ENCODE measurements around the gene ROBO4. TPM values are rescaled to one million over a fixed set of nuclear protein-coding genes. Genes with fewer than 3 reads are reported as not detected.

Gene ROBO4
- total and polyA plus RNA-seq, 9 of the 15 experiments (the other 6 are each of a cell fraction or from before 2014, with no cell fraction given) = not detected

DNA sequence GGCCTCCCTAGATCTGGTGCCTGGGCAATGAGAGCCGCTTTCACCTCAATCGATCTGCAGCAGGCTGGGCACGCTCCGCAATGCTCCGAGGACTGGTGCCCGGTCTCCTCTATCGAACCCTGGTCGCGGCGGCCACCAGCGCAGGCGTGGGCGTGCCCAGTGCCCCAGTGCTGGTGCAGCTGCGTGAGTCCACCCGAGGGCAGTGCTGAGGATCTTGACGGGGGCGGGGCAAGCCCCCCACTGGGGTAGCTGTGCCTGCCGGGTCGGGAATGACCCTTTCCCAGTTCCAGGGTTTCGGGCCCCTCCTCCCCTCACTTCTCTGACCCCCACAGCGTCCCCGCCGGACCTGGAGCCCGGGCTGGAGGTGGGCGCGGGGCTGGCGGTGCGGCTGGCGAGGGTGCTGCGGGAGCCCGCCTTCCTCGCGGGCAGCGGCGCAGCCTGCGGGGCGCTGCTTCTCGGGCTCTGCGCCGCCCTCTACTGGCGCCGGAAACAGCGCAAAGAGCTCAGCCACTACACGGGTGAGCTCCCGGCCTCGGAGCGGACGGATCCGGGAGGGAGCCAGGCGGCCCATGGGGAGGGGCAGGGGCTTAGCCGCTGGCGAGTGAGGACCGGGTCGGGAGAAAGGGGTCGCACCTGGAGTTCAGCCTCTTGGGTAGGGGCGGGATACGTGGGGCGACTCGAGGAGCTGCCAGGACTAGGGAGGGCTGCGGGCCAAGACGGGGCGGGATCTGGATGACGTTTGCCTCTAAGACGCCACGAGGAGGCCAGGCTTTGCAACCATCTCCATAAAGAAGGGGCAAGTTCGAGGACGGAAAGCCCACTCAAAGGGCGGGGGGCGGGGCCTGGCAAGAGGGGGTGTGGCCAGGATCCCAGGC lies 21.5 kb downstream of the ROBO4 start (continued):
- TF ChIP-seq, protein P1, sequence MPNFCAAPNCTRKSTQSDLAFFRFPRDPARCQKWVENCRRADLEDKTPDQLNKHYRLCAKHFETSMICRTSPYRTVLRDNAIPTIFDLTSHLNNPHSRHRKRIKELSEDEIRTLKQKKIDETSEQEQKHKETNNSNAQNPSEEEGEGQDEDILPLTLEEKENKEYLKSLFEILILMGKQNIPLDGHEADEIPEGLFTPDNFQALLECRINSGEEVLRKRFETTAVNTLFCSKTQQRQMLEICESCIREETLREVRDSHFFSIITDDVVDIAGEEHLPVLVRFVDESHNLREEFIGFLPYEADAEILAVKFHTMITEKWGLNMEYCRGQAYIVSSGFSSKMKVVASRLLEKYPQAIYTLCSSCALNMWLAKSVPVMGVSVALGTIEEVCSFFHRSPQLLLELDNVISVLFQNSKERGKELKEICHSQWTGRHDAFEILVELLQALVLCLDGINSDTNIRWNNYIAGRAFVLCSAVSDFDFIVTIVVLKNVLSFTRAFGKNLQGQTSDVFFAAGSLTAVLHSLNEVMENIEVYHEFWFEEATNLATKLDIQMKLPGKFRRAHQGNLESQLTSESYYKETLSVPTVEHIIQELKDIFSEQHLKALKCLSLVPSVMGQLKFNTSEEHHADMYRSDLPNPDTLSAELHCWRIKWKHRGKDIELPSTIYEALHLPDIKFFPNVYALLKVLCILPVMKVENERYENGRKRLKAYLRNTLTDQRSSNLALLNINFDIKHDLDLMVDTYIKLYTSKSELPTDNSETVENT (CRISPR knock-in tag; IDR thresholded peaks at IDR 0.05) = no peak
- TF ChIP-seq SMAD3 (CRISPR knock-in tag; conservative IDR thresholded peaks at IDR 0.05) (no peak), TCF7 (IDR thresholded peaks at IDR 0.05; ENCODE audit: borderline replicate concordance) (no peak), ZC3H11A (IDR thresholded peaks at IDR 0.05; ENCODE audit: low read depth, low read length) (no peak), CC2D1A (IDR thresholded peaks at IDR 0.05) (no peak), E2F6 (IDR thresholded peaks at IDR 0.05; ENCODE audit: borderline replicate concordance in 1 of 2, extremely low read depth in 1 of 2, insufficient read depth in 1 of 2, insufficient read length in 1 of 2, low read depth in 1 of 2, low read length in 1 of 2, poor library complexity in 1 of 2, severe bottlenecking in 1 of 2) (peak; percentile 28 to 69), OTX1 (CRISPR knock-in tag; IDR thresholded peaks at IDR 0.05) (no peak), RCOR1 (IDR thresholded peaks at IDR 0.05; ENCODE audit: borderline replicate concordance in 1 of 2, low read depth in 2 of 2, low read length in 2 of 2) (no peak), CCNT2 (IDR thresholded peaks at IDR 0.05; ENCODE audit: borderline replicate concordance, extremely low read depth, insufficient read length, low read depth, low read length) (peak; percentile 47), ZFPM2 (CRISPR knock-in tag; IDR thresholded peaks at IDR 0.05) (0 out of 2 replicates have a peak, but pooled peaks have one; percentile 10), SMAD1 (IDR thresholded peaks at IDR 0.05; ENCODE audit: low read depth, low read length, partially characterized antibody) (no peak), ASH1L (IDR thresholded peaks at IDR 0.05; ENCODE audit: borderline replicate concordance, low read depth, partially characterized antibody) (no peak), VEZF1 (CRISPR knock-in tag; IDR thresholded peaks at IDR 0.05) (peak; percentile 82)
- TF ChIP-seq, protein P2, sequence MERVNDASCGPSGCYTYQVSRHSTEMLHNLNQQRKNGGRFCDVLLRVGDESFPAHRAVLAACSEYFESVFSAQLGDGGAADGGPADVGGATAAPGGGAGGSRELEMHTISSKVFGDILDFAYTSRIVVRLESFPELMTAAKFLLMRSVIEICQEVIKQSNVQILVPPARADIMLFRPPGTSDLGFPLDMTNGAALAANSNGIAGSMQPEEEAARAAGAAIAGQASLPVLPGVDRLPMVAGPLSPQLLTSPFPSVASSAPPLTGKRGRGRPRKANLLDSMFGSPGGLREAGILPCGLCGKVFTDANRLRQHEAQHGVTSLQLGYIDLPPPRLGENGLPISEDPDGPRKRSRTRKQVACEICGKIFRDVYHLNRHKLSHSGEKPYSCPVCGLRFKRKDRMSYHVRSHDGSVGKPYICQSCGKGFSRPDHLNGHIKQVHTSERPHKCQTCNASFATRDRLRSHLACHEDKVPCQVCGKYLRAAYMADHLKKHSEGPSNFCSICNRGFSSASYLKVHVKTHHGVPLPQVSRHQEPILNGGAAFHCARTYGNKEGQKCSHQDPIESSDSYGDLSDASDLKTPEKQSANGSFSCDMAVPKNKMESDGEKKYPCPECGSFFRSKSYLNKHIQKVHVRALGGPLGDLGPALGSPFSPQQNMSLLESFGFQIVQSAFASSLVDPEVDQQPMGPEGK (CRISPR knock-in tag; IDR thresholded peaks at IDR 0.05; ENCODE audit: borderline replicate concordance) = no peak
- TF ChIP-seq, protein P3, sequence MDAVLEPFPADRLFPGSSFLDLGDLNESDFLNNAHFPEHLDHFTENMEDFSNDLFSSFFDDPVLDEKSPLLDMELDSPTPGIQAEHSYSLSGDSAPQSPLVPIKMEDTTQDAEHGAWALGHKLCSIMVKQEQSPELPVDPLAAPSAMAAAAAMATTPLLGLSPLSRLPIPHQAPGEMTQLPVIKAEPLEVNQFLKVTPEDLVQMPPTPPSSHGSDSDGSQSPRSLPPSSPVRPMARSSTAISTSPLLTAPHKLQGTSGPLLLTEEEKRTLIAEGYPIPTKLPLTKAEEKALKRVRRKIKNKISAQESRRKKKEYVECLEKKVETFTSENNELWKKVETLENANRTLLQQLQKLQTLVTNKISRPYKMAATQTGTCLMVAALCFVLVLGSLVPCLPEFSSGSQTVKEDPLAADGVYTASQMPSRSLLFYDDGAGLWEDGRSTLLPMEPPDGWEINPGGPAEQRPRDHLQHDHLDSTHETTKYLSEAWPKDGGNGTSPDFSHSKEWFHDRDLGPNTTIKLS (IDR thresholded peaks at IDR 0.05; ENCODE audit: borderline replicate concordance, low read depth) = peak; percentile 51; the same call in 1 of the 2 replicates

All from K562 (cell line).